ENCODE data around the gene TMEM190. TPM values are rescaled to one million over a fixed set of nuclear protein-coding genes. Genes with fewer than 3 reads are reported as not detected.
"Not testable (repeated sequence)": the region's sequence is repeated elsewhere in the genome, so short reads cannot be mapped to it uniquely, and the experiment has no call there.

The TMEM190 gene
- total RNA-seq, 1 donor from 2014 or later = 2.5 TPM

DNA sequence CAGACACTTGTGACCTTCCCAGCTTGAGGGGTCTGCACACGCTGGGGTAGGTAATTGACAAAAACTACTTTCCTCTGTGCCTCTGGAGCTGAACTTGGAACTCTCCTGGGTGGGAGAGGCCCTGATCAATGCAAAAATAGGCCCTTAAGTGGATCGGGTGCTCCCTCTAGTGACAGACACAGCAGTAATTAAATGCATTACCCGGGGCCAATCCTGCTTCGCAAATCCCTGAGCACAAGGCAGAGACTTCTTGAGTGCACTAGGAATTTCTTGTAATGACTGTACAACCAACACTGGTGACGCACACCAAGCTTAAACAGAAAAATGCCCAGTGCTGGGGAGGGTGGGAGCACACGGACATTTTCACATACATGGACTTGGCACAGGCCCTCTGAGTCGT is 41.6 kb downstream of the TMEM190 start:
- Mint-ChIP-seq H3K36me3 (ENCODE audit: low read depth, unreplicated experiment) (no peaks in the 10 kb centered on the region), H3K27ac (ENCODE audit: unreplicated experiment) (peak overlapping the region; percentile 75), H3K4me1 (ENCODE audit: low read depth, unreplicated experiment) (peaks cover 1% of the 10 kb centered on the region), H3K27me3 (ENCODE audit: low read depth, unreplicated experiment) (peaks cover 24% of the 10 kb centered on the region), H3K4me3 (ENCODE audit: unreplicated experiment) (no peak overlapping the region), H3K9me3 (ENCODE audit: unreplicated experiment) (no peaks in the 10 kb centered on the region)
- FAIRE-seq (peak; percentile 56), DNase-seq (ENCODE audit: low read depth) (peak; percentile 78)
- no peak overlapping the region for H2AFZ ChIP-seq (ENCODE audit: low read depth, low read length)
- no peaks in the 10 kb centered on the region for H3K79me2 ChIP-seq (ENCODE audit: insufficient read depth, low read length)
- H4K20me1 ChIP-seq (ENCODE audit: insufficient read depth, low read length) = no peaks in the 10 kb centered on the region
- no peak overlapping the region for H3K9ac ChIP-seq (ENCODE audit: low read length)
- no peak overlapping the region for H3K4me3 ChIP-seq (ENCODE audit: insufficient read depth, low read depth, low read length)
- no peaks in the 10 kb centered on the region for H3K36me3 ChIP-seq (ENCODE audit: insufficient read depth, low read length)
- H3K4me2 ChIP-seq (ENCODE audit: low read length) = no peak overlapping the region
- H3K9me3 ChIP-seq (ENCODE audit: insufficient read depth, low read depth, low read length) = no peaks in the 10 kb centered on the region
- H3K27ac ChIP-seq (ENCODE audit: low read depth, low read length) = no peak overlapping the region
- no peaks in the 10 kb centered on the region for H3K4me1 ChIP-seq (ENCODE audit: insufficient read depth, low read length)
- TF ChIP-seq, protein P1, sequence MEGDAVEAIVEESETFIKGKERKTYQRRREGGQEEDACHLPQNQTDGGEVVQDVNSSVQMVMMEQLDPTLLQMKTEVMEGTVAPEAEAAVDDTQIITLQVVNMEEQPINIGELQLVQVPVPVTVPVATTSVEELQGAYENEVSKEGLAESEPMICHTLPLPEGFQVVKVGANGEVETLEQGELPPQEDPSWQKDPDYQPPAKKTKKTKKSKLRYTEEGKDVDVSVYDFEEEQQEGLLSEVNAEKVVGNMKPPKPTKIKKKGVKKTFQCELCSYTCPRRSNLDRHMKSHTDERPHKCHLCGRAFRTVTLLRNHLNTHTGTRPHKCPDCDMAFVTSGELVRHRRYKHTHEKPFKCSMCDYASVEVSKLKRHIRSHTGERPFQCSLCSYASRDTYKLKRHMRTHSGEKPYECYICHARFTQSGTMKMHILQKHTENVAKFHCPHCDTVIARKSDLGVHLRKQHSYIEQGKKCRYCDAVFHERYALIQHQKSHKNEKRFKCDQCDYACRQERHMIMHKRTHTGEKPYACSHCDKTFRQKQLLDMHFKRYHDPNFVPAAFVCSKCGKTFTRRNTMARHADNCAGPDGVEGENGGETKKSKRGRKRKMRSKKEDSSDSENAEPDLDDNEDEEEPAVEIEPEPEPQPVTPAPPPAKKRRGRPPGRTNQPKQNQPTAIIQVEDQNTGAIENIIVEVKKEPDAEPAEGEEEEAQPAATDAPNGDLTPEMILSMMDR (IDR thresholded peaks at IDR 0.05; ENCODE audit: insufficient read depth, low read depth, low read length) = peak; percentile 86
- no peak for TF ChIP-seq EZH2 (IDR thresholded peaks at IDR 0.05; ENCODE audit: insufficient read depth, low read length)
- peaks cover 2% of the 10 kb centered on the region for H3K27me3 ChIP-seq (ENCODE audit: insufficient read depth, low read length)

DNA sequence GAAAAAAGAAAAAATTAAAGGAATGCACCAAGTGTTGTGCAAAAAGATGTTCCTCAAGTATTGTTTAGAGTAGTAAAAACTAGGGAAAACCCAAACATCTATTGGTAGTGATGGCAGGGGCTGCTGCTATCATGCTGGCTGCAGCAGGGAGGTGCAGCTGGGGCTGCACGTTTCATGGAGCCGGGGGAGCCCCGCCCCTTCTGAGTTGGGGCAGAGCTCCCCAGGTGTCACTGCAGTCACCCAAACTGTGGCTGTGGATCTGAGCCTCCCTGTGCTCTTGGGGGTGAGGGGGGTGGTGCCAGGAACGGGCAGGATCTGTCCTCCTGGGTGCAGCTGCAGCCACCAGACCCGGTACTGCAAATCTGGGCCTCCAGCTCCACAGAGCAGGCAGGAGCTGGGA is 42.5 kb downstream of the TMEM190 start:
- FAIRE-seq = no peak
- Mint-ChIP-seq H3K27me3 (ENCODE audit: low read depth, unreplicated experiment) (peaks cover 27% of the 10 kb centered on the region), H3K36me3 (ENCODE audit: low read depth, unreplicated experiment) (no peaks in the 10 kb centered on the region), H3K4me3 (ENCODE audit: unreplicated experiment) (no peak overlapping the region), H3K9me3 (ENCODE audit: unreplicated experiment) (no peaks in the 10 kb centered on the region), H3K27ac (ENCODE audit: unreplicated experiment) (no peak overlapping the region), H3K4me1 (ENCODE audit: low read depth, unreplicated experiment) (peaks cover 1% of the 10 kb centered on the region)
- Histone ChIP-seq H2AFZ (ENCODE audit: low read depth, low read length) (no peak overlapping the region), H3K4me2 (ENCODE audit: low read length) (no peak overlapping the region), H4K20me1 (ENCODE audit: insufficient read depth, low read length) (no peaks in the 10 kb centered on the region), H3K27me3 (ENCODE audit: insufficient read depth, low read length) (peaks cover 5% of the 10 kb centered on the region), H3K36me3 (ENCODE audit: insufficient read depth, low read length) (no peaks in the 10 kb centered on the region), H3K9ac (ENCODE audit: low read length) (no peak overlapping the region), H3K4me3 (ENCODE audit: insufficient read depth, low read depth, low read length) (no peak overlapping the region), H3K79me2 (ENCODE audit: insufficient read depth, low read length) (no peaks in the 10 kb centered on the region), H3K9me3 (ENCODE audit: insufficient read depth, low read depth, low read length) (no peaks in the 10 kb centered on the region), H3K4me1 (ENCODE audit: insufficient read depth, low read length) (no peaks in the 10 kb centered on the region), H3K27ac (ENCODE audit: low read depth, low read length) (no peak overlapping the region)
- TF ChIP-seq EZH2 (IDR thresholded peaks at IDR 0.05; ENCODE audit: insufficient read depth, low read length) = no peak
- TF ChIP-seq, protein P1 (IDR thresholded peaks at IDR 0.05; ENCODE audit: insufficient read depth, low read depth, low read length) = no peak
- DNase-seq (ENCODE audit: low read depth) = no peak

DNA sequence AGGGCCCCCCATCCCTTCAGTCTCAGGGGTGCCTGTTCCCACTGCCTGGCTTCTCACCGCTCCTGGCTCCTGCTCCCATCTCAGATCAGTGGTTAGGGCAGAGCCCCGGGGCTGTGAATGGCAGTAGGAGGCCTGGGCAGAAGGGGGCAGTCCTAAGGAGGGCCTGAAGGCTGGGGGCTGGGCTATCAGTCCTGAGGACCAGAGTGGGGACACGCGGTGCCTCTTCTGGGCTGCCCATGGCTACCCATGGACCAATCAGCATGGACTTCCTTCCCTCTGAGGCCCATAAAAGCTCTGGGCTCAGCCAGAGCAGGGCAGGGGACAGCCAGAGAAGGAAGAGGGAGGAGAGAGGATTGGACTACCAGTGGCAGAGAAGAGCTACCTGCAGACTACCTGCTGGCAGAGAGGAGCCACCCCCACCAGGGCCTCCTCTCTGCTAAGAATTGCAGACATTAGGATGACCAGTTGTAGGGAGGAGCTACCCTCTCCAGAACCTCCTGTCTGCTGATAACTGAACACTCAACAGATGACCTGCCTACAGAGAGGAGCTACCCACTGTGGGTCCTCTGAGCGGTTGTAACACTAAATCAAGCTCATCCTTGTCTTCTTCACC is 43.1 kb downstream of the TMEM190 start:
- DNase-seq (ENCODE audit: low read depth) = no peak
- H3K4me1 ChIP-seq (ENCODE audit: insufficient read depth, low read length) = no peaks in the 10 kb centered on the region
- FAIRE-seq = no peak
- no peak overlapping the region for H3K4me3 ChIP-seq (ENCODE audit: insufficient read depth, low read depth, low read length)
- Mint-ChIP-seq H3K36me3 (ENCODE audit: low read depth, unreplicated experiment) (no peaks in the 10 kb centered on the region), H3K4me1 (ENCODE audit: low read depth, unreplicated experiment) (peaks cover 1% of the 10 kb centered on the region), H3K4me3 (ENCODE audit: unreplicated experiment) (no peak overlapping the region), H3K27me3 (ENCODE audit: low read depth, unreplicated experiment) (peaks cover 29% of the 10 kb centered on the region), H3K27ac (ENCODE audit: unreplicated experiment) (no peak overlapping the region), H3K9me3 (ENCODE audit: unreplicated experiment) (no peaks in the 10 kb centered on the region)
- peaks cover 5% of the 10 kb centered on the region for H3K27me3 ChIP-seq (ENCODE audit: insufficient read depth, low read length)
- TF ChIP-seq, protein P1 (IDR thresholded peaks at IDR 0.05; ENCODE audit: insufficient read depth, low read depth, low read length) = no peak
- TF ChIP-seq EZH2 (IDR thresholded peaks at IDR 0.05; ENCODE audit: insufficient read depth, low read length) = no peak
- no peak overlapping the region for H3K9ac ChIP-seq (ENCODE audit: low read length)
- no peak overlapping the region for H3K4me2 ChIP-seq (ENCODE audit: low read length)
- H3K9me3 ChIP-seq (ENCODE audit: insufficient read depth, low read depth, low read length) = no peaks in the 10 kb centered on the region
- no peak overlapping the region for H3K27ac ChIP-seq (ENCODE audit: low read depth, low read length)
- H2AFZ ChIP-seq (ENCODE audit: low read depth, low read length) = no peak overlapping the region
- no peaks in the 10 kb centered on the region for H4K20me1 ChIP-seq (ENCODE audit: insufficient read depth, low read length)
- H3K36me3 ChIP-seq (ENCODE audit: insufficient read depth, low read length) = no peaks in the 10 kb centered on the region
- no peaks in the 10 kb centered on the region for H3K79me2 ChIP-seq (ENCODE audit: insufficient read depth, low read length)

DNA sequence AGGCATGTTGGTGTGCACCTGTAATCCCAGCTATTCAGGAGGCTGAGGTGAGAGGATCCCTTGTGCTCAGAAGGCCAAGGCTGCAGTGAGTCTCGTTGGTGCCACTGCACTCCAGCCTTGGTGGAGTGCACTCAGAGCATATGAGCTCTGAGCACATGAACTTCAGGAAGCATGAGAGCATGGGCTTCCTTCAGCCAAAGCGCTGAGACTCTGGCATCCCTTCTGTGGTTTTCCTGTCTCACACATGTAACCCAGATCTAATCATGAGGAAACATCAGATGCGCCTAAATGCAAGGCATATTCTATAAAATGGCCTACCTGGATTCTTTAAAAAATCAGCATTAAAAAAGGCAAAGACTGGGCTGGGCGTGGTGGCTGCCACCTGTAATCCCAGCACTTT is 44.7 kb downstream of the TMEM190 start:
- H3K79me2 ChIP-seq (ENCODE audit: insufficient read depth, low read length); H3K9me3 Mint-ChIP-seq (ENCODE audit: unreplicated experiment); H3K36me3 ChIP-seq (ENCODE audit: insufficient read depth, low read length); H3K4me2 ChIP-seq (ENCODE audit: low read length); H3K4me3 ChIP-seq (ENCODE audit: insufficient read depth, low read depth, low read length); H3K4me1 ChIP-seq (ENCODE audit: insufficient read depth, low read length); H3K27me3 ChIP-seq (ENCODE audit: insufficient read depth, low read length); H3K4me3 Mint-ChIP-seq (ENCODE audit: unreplicated experiment); H3K9ac ChIP-seq (ENCODE audit: low read length); H3K27ac Mint-ChIP-seq (ENCODE audit: unreplicated experiment); FAIRE-seq; H2AFZ ChIP-seq (ENCODE audit: low read depth, low read length); H3K4me1 Mint-ChIP-seq (ENCODE audit: low read depth, unreplicated experiment); H4K20me1 ChIP-seq (ENCODE audit: insufficient read depth, low read length); H3K36me3 Mint-ChIP-seq (ENCODE audit: low read depth, unreplicated experiment); H3K9me3 ChIP-seq (ENCODE audit: insufficient read depth, low read depth, low read length); H3K27ac ChIP-seq (ENCODE audit: low read depth, low read length); DNase-seq (ENCODE audit: low read depth): not testable (repeated sequence)
- H3K27me3 Mint-ChIP-seq (ENCODE audit: low read depth, unreplicated experiment) = peaks cover 23% of the 10 kb centered on the region

Measured in astrocyte (in vitro differentiated cells and primary cell).